ENCODE data around the gene PDCL2. TPM values are rescaled to one million over a fixed set of nuclear protein-coding genes. Genes with fewer than 3 reads are reported as not detected.
A peak's percentile ranks its signal among the peaks of the same experiment; 100 is the strongest.

Gene PDCL2
- total RNA-seq (2021; fragmentation: NEBNext Ultra II Directional; extraction: Animal tissue kit (Norgen Biotek cat#: 25700)): not detected
- long read RNA-seq: 0 reads

GRCh38 chr4:55592014-55592413 is at the start of gene PDCL2:
Gene PDCL2, minus strand, starts transcription at chr4:55592245. Its CDS starts 136 bp downstream, at chr4:55592109.
- Mint-ChIP-seq H3K36me3 (ENCODE audit: low read depth) (no peaks in the 10 kb centered on the region), H3K27me3 (ENCODE audit: insufficient read depth) (no peaks in the 10 kb centered on the region; the same call in 1 of the 2 replicates), H3K4me1 (ENCODE audit: low read depth) (peaks cover 5% of the 10 kb centered on the region; the same call in 1 of the 2 replicates), H3K27ac (no peak within 1 kb of the TSS), H3K9me3 (no peaks in the 10 kb centered on the region), H3K4me3 (no peak within 1 kb of the TSS)
- DNase-seq: no peak
- no peak for TF ChIP-seq CTCF (IDR thresholded peaks at IDR 0.05)

DNA sequence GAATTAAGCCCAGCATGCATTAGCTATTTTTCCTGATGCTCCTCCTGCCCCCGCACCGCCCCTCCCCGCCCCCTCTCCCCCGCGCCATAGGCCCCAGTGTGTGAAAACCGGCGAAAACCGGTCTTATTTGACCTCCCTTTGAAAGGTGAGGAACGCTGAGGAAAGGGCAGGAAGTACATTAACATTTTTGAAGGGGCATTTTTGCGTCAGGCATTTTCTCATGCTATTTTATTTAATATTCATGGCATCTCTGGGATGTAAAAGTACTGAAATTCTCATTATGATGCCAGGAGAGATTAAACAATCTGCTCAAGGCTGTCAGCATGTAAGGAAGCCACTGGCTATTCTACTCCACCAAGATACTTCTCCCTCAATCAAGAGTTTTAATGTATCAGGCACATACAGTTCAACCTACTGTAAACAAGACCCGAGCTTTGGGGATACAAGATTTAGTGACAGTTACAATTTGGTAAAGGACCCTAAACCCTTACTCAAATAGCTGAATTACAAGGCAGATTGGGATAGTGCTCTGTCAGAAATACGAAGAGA is 45.3 kb upstream of the PDCL2 start:
- no peak for TF ChIP-seq CTCF (IDR thresholded peaks at IDR 0.05)
- Mint-ChIP-seq H3K27ac (no peak overlapping the region), H3K4me1 (ENCODE audit: low read depth) (peaks cover 6% of the 10 kb centered on the region; the same call in 1 of the 2 replicates), H3K36me3 (ENCODE audit: low read depth) (no peaks in the 10 kb centered on the region), H3K4me3 (no peak overlapping the region), H3K9me3 (no peaks in the 10 kb centered on the region), H3K27me3 (ENCODE audit: insufficient read depth) (peaks cover 25% of the 10 kb centered on the region)
- DNase-seq: no peak

- no peak for DNase-seq
- peak overlapping the region; percentile 41 for H3K4me3 Mint-ChIP-seq
- no peaks in the 10 kb centered on the region for H3K9me3 Mint-ChIP-seq
- H3K27me3 Mint-ChIP-seq (ENCODE audit: insufficient read depth): peaks cover 27% of the 10 kb centered on the region
- no peak for TF ChIP-seq CTCF (IDR thresholded peaks at IDR 0.05)
- peaks cover 6% of the 10 kb centered on the region; the same call in 1 of the 2 replicates for H3K4me1 Mint-ChIP-seq (ENCODE audit: low read depth)
- no peak overlapping the region for H3K27ac Mint-ChIP-seq
- H3K36me3 Mint-ChIP-seq (ENCODE audit: low read depth): no peaks in the 10 kb centered on the region
These were observed 44.6 kb upstream of the PDCL2 start for GRCh38 chr4:55636656-55636999.

- H3K9me3 Mint-ChIP-seq: no peaks in the 10 kb centered on the region
- H3K4me3 Mint-ChIP-seq: peak within 1 kb of the TSS; percentile 41
- peaks cover 6% of the 10 kb centered on the region; the same call in 1 of the 2 replicates for H3K4me1 Mint-ChIP-seq (ENCODE audit: low read depth)
- no peaks in the 10 kb centered on the region for H3K36me3 Mint-ChIP-seq (ENCODE audit: low read depth)
- DNase-seq: no peak
- TF ChIP-seq CTCF (IDR thresholded peaks at IDR 0.05): no peak
- no peak within 1 kb of the TSS for H3K27ac Mint-ChIP-seq
- peaks cover 31% of the 10 kb centered on the region for H3K27me3 Mint-ChIP-seq (ENCODE audit: insufficient read depth)
These were observed 44.0 kb upstream of the PDCL2 start, which contains the start of gene NMU for GRCh38 chr4:55635741-55636655. Gene NMU, minus strand, starts transcription at chr4:55636298. Its CDS starts 106 bp downstream, at chr4:55636192.

GRCh38 chr4:55635282-55635681 is 43.2 kb upstream of the PDCL2 start:
- no peak overlapping the region for H3K27ac Mint-ChIP-seq
- H3K27me3 Mint-ChIP-seq (ENCODE audit: insufficient read depth): peaks cover 30% of the 10 kb centered on the region
- H3K4me1 Mint-ChIP-seq (ENCODE audit: low read depth): peaks cover 6% of the 10 kb centered on the region; the same call in 1 of the 2 replicates
- TF ChIP-seq CTCF (IDR thresholded peaks at IDR 0.05): no peak
- no peaks in the 10 kb centered on the region for H3K36me3 Mint-ChIP-seq (ENCODE audit: low read depth)
- H3K9me3 Mint-ChIP-seq: no peaks in the 10 kb centered on the region
- no peak for DNase-seq
- no peak overlapping the region for H3K4me3 Mint-ChIP-seq
